RPMI7951 (cell line): ENCODE measurements around the gene CA12. TPM values are rescaled to one million over a fixed set of nuclear protein-coding genes. Genes with fewer than 3 reads are reported as not detected.

Experiments
- DNase-seq: peaks from one replicate; pipeline ENCODE4 v3.0.0-alpha.2; 2012; ENCODE audit warnings: low read depth
- total RNA-seq: library from RNA; depleted of rRNA; stranded (reverse); fragments of >200 nt; shearing (Covaris generic); gene quantifications from 2 replicates; pipeline ENCODE4 v1.2.3, GENCODE V29; 2014

CA12 gene
- total RNA-seq, 1 experiment from 2014 or later, result 30.2 TPM

- no peak for DNase-seq
Measured at GRCh38 chr15:63358241-63359029, 23.2 kb downstream of the CA12 start.

GRCh38 chr15:63357731-63358130 is 23.9 kb downstream of the CA12 start:
- no peak for DNase-seq

GRCh38 chr15:63357061-63357460 is 24.6 kb downstream of the CA12 start:
- DNase-seq, result no peak

GRCh38 chr15:63354821-63355650 is 26.6 kb downstream of the CA12 start:
- DNase-seq, result no peak

GRCh38 chr15:63353887-63354286 is 27.8 kb downstream of the CA12 start:
- no peak for DNase-seq

GRCh38 chr15:63353261-63353660 is 28.4 kb downstream of the CA12 start:
- DNase-seq, result no peak

- no peak for DNase-seq
Measured at GRCh38 chr15:63352808-63353207, 28.8 kb downstream of the CA12 start.

GRCh38 chr15:63351170-63351569 is 30.5 kb downstream of the CA12 start:
- DNase-seq, result no peak

- DNase-seq, result no peak
Measured at GRCh38 chr15:63350178-63350621, 31.4 kb downstream of the CA12 start.

GRCh38 chr15:63349621-63350020 is 32.0 kb downstream of the CA12 start:
- DNase-seq, result no peak

- peak; percentile 48 for DNase-seq
Measured at GRCh38 chr15:63349156-63349555, 32.5 kb downstream of the CA12 start.

GRCh38 chr15:63348392-63348791 is 33.3 kb downstream of the CA12 start:
- peak; percentile 88 for DNase-seq

GRCh38 chr15:63347074-63347857 is 34.4 kb downstream of the CA12 start:
- DNase-seq, result peak; percentile 86

- DNase-seq, result no peak
Measured at GRCh38 chr15:63345391-63345752, 36.3 kb downstream of the CA12 start.

GRCh38 chr15:63344731-63345390 is 36.8 kb downstream of the CA12 start:
- peak; percentile 75 for DNase-seq

GRCh38 chr15:63342996-63343562 is 38.6 kb downstream of the CA12 start:
- peak; percentile 75 for DNase-seq

- no peak for DNase-seq
Measured at GRCh38 chr15:63341898-63342297, 39.7 kb downstream of the CA12 start.

- DNase-seq, result peak; percentile 53
Measured at GRCh38 chr15:63340878-63341277, 40.8 kb downstream of the CA12 start.

- DNase-seq, result no peak
Measured at GRCh38 chr15:63340353-63340752, 41.3 kb downstream of the CA12 start.

GRCh38 chr15:63339836-63340235 is 41.8 kb downstream of the CA12 start:
- DNase-seq, result no peak
